ENCODE data around the gene LBX1. TPM values are rescaled to one million over a fixed set of nuclear protein-coding genes. Genes with fewer than 3 reads are reported as not detected.

The LBX1 gene
- total and polyA plus RNA-seq, 4 experiments from 2014 or later: not detected

DNA sequence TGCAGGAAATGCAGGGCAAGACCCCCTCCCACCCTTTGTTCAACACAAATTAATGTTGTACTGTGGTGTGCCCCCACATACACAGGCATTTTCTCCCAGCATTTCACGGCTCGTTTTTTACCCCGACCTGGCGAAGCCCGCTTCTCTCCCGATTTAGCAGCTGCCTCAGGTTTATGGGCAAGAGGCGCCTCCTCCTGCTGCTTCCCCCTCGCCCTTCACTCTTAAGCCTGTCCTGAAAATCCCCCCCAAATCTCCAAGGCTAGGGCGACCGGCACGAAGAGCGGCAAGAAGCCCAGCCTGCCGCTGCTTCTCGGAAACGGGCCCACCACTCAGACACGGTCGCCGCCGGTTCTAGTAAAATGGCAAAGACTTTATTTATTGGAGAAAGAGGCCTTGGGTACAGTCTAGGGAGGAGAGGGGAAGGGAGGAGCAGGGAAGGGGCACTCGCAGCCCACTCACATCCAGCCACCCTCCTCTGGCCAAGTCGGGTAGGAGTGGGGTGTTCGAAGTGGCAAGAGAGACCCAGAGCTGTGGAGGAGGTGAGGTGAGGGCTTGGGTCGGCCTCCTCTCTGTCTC lies 3.3 kb downstream of the LBX1 start:
- Histone ChIP-seq H3K36me3 (ENCODE audit: insufficient read depth, low read length) (no peaks in the 10 kb centered on the region), H3K27me3 (ENCODE audit: insufficient read depth, low read length) (peaks cover 72% of the 10 kb centered on the region), H3K9me3 (ENCODE audit: control insufficient read depth in 1 of 2, low read length in 2 of 2) (no peaks in the 10 kb centered on the region), H3K4me1 (ENCODE audit: insufficient read depth, low read length) (peaks cover 64% of the 10 kb centered on the region), H3K4me3 (ENCODE audit: low read length in 2 of 2) (peak overlapping the region in 1 of 2 donors; percentile 19), H3K27ac (ENCODE audit: low read depth, low read length) (no peak overlapping the region)
- DNase-seq: no peak
- Mint-ChIP-seq H3K36me3 (no peaks in the 10 kb centered on the region), H3K27me3 (peaks cover 59 to 67% of the 10 kb centered on the region in 2 donors), H3K27ac (peak overlapping the region in 2 of 7 donors; percentile 8 to 39), H3K9me3 (peaks cover 0 to 6% (median 0%) of the 10 kb centered on the region in 8 donors), H3K4me1 (peaks cover 33 to 73% (median 44%) of the 10 kb centered on the region in 4 donors), H3K4me3 (peak overlapping the region in 7 of 8 donors; percentile 79 to 88 (median 82))
- intact Hi-C loops (cut with micrococcal nuclease): no loop called here
- CTCF ChIA-PET (ENCODE audit: partially characterized antibody): interaction anchor here (2.7 kb wide), 1 partner anchor 12 kb away, joined by 12 read pairs; no protein-coding TSS in a partner anchor
- POLR2A ChIA-PET (ENCODE audit: partially characterized antibody): interaction anchor here (1.3 to 1.5 kb wide), 4 partner anchors 10 to 12 kb away, joined by 3 to 7 read pairs (median 4); no protein-coding TSS in a partner anchor

DNA sequence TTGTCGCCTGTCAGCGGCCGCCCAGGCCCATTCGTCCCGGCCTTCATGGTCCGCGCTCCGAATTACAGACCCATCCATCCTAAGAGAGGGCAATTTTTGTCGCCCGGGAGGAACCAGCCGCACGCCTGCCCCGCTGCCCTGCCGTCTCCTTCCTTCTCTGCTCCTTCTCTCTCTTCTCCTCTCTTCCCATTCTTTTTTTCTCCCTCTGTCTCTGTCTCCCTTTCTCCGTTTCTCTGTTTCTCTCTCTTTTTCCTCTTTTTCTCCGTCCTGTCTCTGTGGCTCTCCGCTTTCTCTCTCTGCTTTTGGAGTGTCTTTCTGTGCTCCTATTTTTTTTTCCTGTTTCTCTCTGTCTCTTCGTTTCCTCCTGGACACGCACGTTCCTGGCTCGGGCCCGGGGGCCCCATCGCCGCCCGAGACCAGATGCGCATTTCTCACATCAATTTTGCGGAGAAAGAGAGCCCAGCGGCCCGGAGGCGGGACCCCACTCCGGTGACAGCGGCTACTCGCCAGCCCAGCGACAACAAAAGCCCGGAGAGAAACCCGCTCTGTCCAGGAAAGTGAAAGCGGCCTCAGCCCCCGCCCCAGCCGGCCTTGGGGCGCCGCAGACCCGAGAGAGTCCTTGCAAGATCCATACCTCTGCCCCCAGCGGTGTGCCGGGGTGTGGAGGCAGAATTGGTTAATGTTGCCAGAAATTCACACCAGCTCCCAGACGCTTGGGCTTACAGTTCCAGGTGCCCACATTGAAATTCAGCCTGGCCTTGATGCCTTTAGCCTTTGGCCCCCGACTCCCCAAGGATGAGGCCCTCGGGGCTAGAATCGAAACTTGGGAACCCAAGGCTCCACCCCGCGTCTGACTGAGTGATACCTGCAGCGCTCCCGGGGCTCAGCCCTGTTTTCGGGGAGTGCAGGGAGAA lies 4.1 kb downstream of the LBX1 start:
- no peak overlapping the region for H3K27ac ChIP-seq (ENCODE audit: low read depth, low read length)
- H3K4me3 Mint-ChIP-seq: peak overlapping the region; percentile 79 to 88 (median 81)
- H3K4me3 ChIP-seq (ENCODE audit: low read length in 2 of 2): peak overlapping the region in 1 of 2 donors; percentile 19
- peaks cover 59 to 68% of the 10 kb centered on the region in 2 donors for H3K27me3 Mint-ChIP-seq
- peaks cover 0 to 6% (median 0%) of the 10 kb centered on the region in 8 donors for H3K9me3 Mint-ChIP-seq
- intact Hi-C loops (cut with micrococcal nuclease): no loop called here
- H3K36me3 Mint-ChIP-seq: no peaks in the 10 kb centered on the region
- H3K27me3 ChIP-seq (ENCODE audit: insufficient read depth, low read length): peaks cover 71% of the 10 kb centered on the region
- peak overlapping the region in 3 of 7 donors; percentile 18 to 91 (median 39) for H3K27ac Mint-ChIP-seq
- ChIA-PET POLR2A (ENCODE audit: partially characterized antibody) (interaction anchor here (1.3 kb wide), 1 partner anchor 10 kb away, joined by 3 read pairs; no protein-coding TSS in a partner anchor), CTCF (ENCODE audit: partially characterized antibody) (interaction anchor here (2.7 kb wide), 1 partner anchor 11 kb away, joined by 12 read pairs; no protein-coding TSS in a partner anchor)
- peaks cover 30 to 68% (median 40%) of the 10 kb centered on the region in 4 donors for H3K4me1 Mint-ChIP-seq
- peaks cover 64% of the 10 kb centered on the region for H3K4me1 ChIP-seq (ENCODE audit: insufficient read depth, low read length)
- no peaks in the 10 kb centered on the region for H3K9me3 ChIP-seq (ENCODE audit: control insufficient read depth in 1 of 2, low read length in 2 of 2)
- DNase-seq: peak in 1 of 5 donors; percentile 21
- H3K36me3 ChIP-seq (ENCODE audit: insufficient read depth, low read length): no peaks in the 10 kb centered on the region

DNA sequence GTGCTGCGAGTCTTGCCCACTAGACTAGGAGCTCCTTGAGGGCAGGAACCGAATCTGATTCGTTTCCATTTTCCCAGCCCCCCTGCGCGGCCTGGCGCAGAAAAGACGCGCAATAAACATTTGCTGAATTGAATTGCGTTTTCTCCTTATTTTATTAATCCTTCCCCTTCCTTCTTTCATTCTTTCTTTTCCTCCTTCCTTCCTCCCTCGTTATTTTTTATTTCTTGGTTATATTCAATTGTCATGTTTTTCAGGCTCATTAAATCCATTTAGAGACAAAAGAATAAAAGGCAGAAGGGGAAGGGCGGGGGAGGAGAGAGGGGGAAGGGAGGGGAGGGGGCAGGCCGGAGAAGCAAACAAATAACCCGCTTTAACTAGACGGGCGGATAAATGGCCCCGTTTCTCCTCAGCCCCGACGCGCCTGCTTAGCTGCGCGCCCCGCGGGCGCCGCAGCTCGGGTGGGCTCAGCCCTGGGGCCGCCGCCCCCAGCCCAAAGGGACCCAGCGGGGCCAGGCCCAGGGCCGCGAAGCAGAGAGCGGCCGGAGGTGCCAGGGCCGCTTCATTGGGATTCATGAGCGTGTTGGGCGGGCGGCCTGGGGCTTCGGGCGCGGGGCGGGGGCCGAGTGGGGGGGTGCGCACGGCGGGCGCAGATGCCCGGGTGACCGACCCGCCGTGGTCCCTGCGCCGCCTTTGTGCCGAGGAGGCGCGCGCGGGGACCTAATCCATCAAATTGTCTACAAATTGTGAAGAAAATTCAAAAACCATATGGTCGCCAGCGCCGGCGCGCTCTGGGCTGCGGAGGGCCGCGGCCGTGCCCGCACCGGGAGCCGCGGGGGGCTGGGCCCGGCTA lies 5.0 kb downstream of the LBX1 start:
- Mint-ChIP-seq H3K4me1 (peaks cover 30 to 73% (median 39%) of the 10 kb centered on the region in 4 donors), H3K27ac (peak overlapping the region in 2 of 7 donors; percentile 39 to 85), H3K4me3 (peak overlapping the region in 6 of 8 donors; percentile 17 to 77 (median 50)), H3K27me3 (peaks cover 64 to 75% of the 10 kb centered on the region in 2 donors), H3K36me3 (no peaks in the 10 kb centered on the region), H3K9me3 (peaks cover 0 to 6% (median 0%) of the 10 kb centered on the region in 8 donors)
- Histone ChIP-seq H3K36me3 (ENCODE audit: insufficient read depth, low read length) (no peaks in the 10 kb centered on the region), H3K4me1 (ENCODE audit: insufficient read depth, low read length) (peaks cover 57% of the 10 kb centered on the region), H3K27ac (ENCODE audit: low read depth, low read length) (no peak overlapping the region), H3K4me3 (ENCODE audit: low read length in 2 of 2) (no peak overlapping the region), H3K27me3 (ENCODE audit: insufficient read depth, low read length) (peaks cover 78% of the 10 kb centered on the region), H3K9me3 (ENCODE audit: control insufficient read depth in 1 of 2, low read length in 2 of 2) (no peaks in the 10 kb centered on the region)
- no peak for DNase-seq
- ChIA-PET POLR2A (ENCODE audit: partially characterized antibody) (interaction anchor here (1.2 to 1.3 kb wide), 2 partner anchors 9 to 13 kb away, joined by 3 read pairs; no protein-coding TSS in a partner anchor), CTCF (ENCODE audit: partially characterized antibody) (interaction anchor here (1.9 kb wide), 1 partner anchor 10 kb away, joined by 20 read pairs; no protein-coding TSS in a partner anchor)
- intact Hi-C loops (cut with micrococcal nuclease): no loop called here

DNA sequence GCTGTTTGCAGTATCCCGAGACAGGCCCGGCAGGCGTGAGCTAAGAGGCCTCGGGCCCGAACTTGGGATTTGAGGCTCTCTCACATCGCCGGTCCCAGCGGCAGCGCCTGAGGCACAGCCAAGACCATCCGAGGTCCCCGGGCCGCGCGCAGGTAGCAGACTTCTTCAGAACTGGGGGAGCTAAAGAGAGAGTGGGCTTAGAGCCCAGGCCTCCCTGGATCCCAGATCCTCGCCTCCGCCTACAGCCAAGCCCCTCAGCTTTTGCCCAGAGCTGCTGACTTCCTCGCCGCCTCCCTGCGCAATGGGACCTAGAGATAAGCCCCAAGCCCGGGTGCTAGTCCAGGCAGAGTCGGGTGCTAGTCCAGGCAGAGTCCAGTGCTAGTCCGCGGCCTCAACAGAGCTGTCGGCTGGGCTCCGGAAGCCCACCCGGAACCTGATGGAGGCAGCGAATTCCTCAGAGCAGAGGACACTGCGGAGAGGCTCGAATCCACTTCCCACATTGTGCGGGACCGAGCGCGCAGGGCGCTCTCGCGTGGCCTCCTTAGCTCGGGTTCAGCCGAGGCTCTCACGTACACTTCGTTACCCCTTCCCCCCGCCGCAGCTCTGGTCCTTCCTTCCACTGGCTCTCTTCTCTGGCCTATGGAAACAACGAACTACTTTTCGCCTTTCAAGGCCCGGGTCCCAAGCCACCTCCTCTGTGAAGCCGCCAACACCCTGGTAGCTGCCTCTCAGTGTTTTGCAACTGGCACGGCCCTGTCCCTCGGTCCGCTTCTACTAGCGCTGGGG lies 5.8 kb downstream of the LBX1 start:
- H3K9me3 ChIP-seq (ENCODE audit: control insufficient read depth in 1 of 2, low read length in 2 of 2): no peaks in the 10 kb centered on the region
- peak overlapping the region; percentile 52 to 78 (median 68) for H3K4me3 Mint-ChIP-seq
- peaks cover 53% of the 10 kb centered on the region for H3K4me1 ChIP-seq (ENCODE audit: insufficient read depth, low read length)

DNA sequence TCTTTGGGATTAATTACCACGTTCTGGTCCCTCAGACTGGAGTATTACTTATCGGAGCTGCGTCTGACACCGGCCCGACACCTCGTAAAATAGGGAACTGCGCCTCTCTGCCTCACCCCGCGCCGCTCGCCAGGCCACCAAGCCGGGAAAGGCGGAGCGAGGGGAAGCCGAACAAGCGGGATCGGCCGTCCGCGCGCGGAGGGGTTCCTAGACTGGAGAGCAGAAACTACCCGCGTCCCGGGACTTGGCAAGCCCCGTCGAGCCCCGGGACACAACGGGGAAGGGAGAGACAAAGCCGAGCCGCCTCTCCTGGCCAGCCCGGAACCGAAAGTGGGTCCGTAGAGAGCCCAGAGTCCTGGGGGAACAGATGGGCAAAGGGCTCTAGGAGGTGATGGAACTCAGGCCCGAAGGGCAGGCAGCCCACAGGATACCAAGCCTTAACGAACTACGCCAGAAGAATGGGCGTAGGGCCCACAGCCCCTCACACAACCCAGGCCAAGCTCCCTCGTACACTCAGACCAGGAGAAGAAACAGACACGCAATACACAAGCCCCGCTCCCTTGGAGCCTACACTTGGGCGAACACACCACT lies 6.5 kb downstream of the LBX1 start:
- peak overlapping the region in 7 of 8 donors; percentile 53 to 78 (median 69) for H3K4me3 Mint-ChIP-seq
- Histone ChIP-seq H3K36me3 (ENCODE audit: insufficient read depth, low read length) (no peaks in the 10 kb centered on the region), H3K9me3 (ENCODE audit: control insufficient read depth in 1 of 2, low read length in 2 of 2) (no peaks in the 10 kb centered on the region), H3K4me1 (ENCODE audit: insufficient read depth, low read length) (peaks cover 54% of the 10 kb centered on the region), H3K27ac (ENCODE audit: low read depth, low read length) (no peak overlapping the region), H3K27me3 (ENCODE audit: insufficient read depth, low read length) (peaks cover 85% of the 10 kb centered on the region), H3K4me3 (ENCODE audit: low read length in 2 of 2) (peak overlapping the region in 1 of 2 donors; percentile 38)
- H3K9me3 Mint-ChIP-seq: peaks cover 0 to 8% (median under 1%) of the 10 kb centered on the region in 8 donors
- H3K27ac Mint-ChIP-seq: peak overlapping the region in 1 of 7 donors; percentile 55
- intact Hi-C loops (cut with micrococcal nuclease): loop anchor here (2.0 kb wide), 1 partner anchor 14 kb away; no protein-coding TSS in a partner anchor
- CTCF ChIA-PET (ENCODE audit: partially characterized antibody): interaction anchor here (0.9 to 1.9 kb wide), 2 partner anchors 8 to 50 kb away, joined by 3 to 20 read pairs; no protein-coding TSS in a partner anchor
- peaks cover 65 to 81% of the 10 kb centered on the region in 2 donors for H3K27me3 Mint-ChIP-seq
- peaks cover 27 to 72% (median 39%) of the 10 kb centered on the region in 4 donors for H3K4me1 Mint-ChIP-seq
- peak in 1 of 5 donors; percentile 23 for DNase-seq
- POLR2A ChIA-PET (ENCODE audit: partially characterized antibody): no interaction called here
- H3K36me3 Mint-ChIP-seq: no peaks in the 10 kb centered on the region

More for the DNA sequence above, 5.8 kb downstream of the LBX1 start:
- Mint-ChIP-seq H3K9me3 (peaks cover 0 to 8% (median under 1%) of the 10 kb centered on the region in 8 donors), H3K27ac (peak overlapping the region in 2 of 7 donors; percentile 55 to 85), H3K36me3 (no peaks in the 10 kb centered on the region), H3K4me1 (peaks cover 29 to 73% (median 39%) of the 10 kb centered on the region in 4 donors), H3K27me3 (peaks cover 63 to 79% of the 10 kb centered on the region in 2 donors)
- Histone ChIP-seq H3K27ac (ENCODE audit: low read depth, low read length) (no peak overlapping the region), H3K36me3 (ENCODE audit: insufficient read depth, low read length) (no peaks in the 10 kb centered on the region), H3K27me3 (ENCODE audit: insufficient read depth, low read length) (peaks cover 86% of the 10 kb centered on the region), H3K4me3 (ENCODE audit: low read length in 2 of 2) (peak overlapping the region in 1 of 2 donors; percentile 38)
- DNase-seq: no peak
- ChIA-PET CTCF (ENCODE audit: partially characterized antibody) (interaction anchor here (0.9 to 1.9 kb wide), 2 partner anchors 9 to 50 kb away, joined by 3 to 20 read pairs; no protein-coding TSS in a partner anchor), POLR2A (ENCODE audit: partially characterized antibody) (interaction anchor here (1.2 kb wide), 1 partner anchor 13 kb away, joined by 3 read pairs; no protein-coding TSS in a partner anchor)
- intact Hi-C loops (cut with micrococcal nuclease): loop anchor here (2.0 kb wide), 1 partner anchor 13 kb away; no protein-coding TSS in a partner anchor

Data from CD4-positive, alpha-beta memory T cell (primary cell).